NOMO-1 treated with dmso at 0.1 percent for 144 hours (cell line): ENCODE results near the gene ECD.

Experiments
- DNase-seq: peaks from one replicate; lab custom pipeline; 2025; ENCODE audit not compliant: unreplicated experiment; lab: John Stamatoyannopoulos, UW

Gene ECD

GRCh38 chr10:73167783-73168464 lies at the start of gene ECD, which contains the start of gene FAM149B1:
TSS of gene ECD (minus strand) at chr10:73168008. CDS start at chr10:73163937, 4,071 bp downstream.
TSS of gene FAM149B1 (plus strand) at chr10:73168119. CDS start at chr10:73168340, 221 bp downstream.
- DNase-seq: peak; percentile 87

- no peak for DNase-seq
Observed at GRCh38 chr10:73215749-73216148, 47.9 kb upstream of the ECD start.

- DNase-seq: no peak
Observed at GRCh38 chr10:73211106-73211811, 43.5 kb upstream of the ECD start.

- DNase-seq: no peak
Observed at GRCh38 chr10:73210395-73211105, 42.7 kb upstream of the ECD start.

GRCh38 chr10:73209705-73210104 lies 41.9 kb upstream of the ECD start:
- no peak for DNase-seq

GRCh38 chr10:73207883-73208282 lies 40.1 kb upstream of the ECD start:
- no peak for DNase-seq

- DNase-seq: no peak
Observed at GRCh38 chr10:73206385-73206784, 38.6 kb upstream of the ECD start.

GRCh38 chr10:73205890-73206289 lies 38.1 kb upstream of the ECD start:
- no peak for DNase-seq

GRCh38 chr10:73205081-73205480 lies 37.3 kb upstream of the ECD start:
- no peak for DNase-seq

GRCh38 chr10:73190188-73190587 lies 22.4 kb upstream of the ECD start:
- no peak for DNase-seq

GRCh38 chr10:73186266-73186665 lies 18.5 kb upstream of the ECD start:
- no peak for DNase-seq

GRCh38 chr10:73183667-73184281 lies 16.0 kb upstream of the ECD start:
- DNase-seq: no peak

GRCh38 chr10:73182568-73182967 lies 14.8 kb upstream of the ECD start:
- DNase-seq: no peak

GRCh38 chr10:73174148-73174925 lies 6.5 kb upstream of the ECD start:
- DNase-seq: no peak

GRCh38 chr10:73172867-73173266 lies 5.1 kb upstream of the ECD start:
- no peak for DNase-seq

GRCh38 chr10:73169320-73169719 lies 1.5 kb upstream of the ECD start:
- no peak for DNase-seq

- no peak for DNase-seq
Observed at GRCh38 chr10:73168465-73168803, 626 bp upstream of the ECD start.

GRCh38 chr10:73167458-73167782 lies 388 bp downstream of the ECD start:
- DNase-seq: no peak

GRCh38 chr10:73166972-73167371 lies 836 bp downstream of the ECD start:
- DNase-seq: no peak

GRCh38 chr10:73163096-73163495 lies 4.7 kb downstream of the ECD start:
- DNase-seq: no peak

- no peak for DNase-seq
Observed at GRCh38 chr10:73161662-73162061, 6.1 kb downstream of the ECD start.
